ENCODE measurements around the gene SOX10.
"Not testable (repeated sequence)": the region's sequence is repeated elsewhere in the genome, so short reads cannot be mapped to it uniquely, and the experiment has no call there.

The SOX10 gene

GRCh38 chr22:37959231-37959825, 25.0 kb downstream of the SOX10 start:
- no peak for DNase-seq (ENCODE audit: low spot score)

- DNase-seq (ENCODE audit: low spot score): no peak
These were observed 27.1 kb downstream of the SOX10 start for GRCh38 chr22:37957232-37957631.

DNA sequence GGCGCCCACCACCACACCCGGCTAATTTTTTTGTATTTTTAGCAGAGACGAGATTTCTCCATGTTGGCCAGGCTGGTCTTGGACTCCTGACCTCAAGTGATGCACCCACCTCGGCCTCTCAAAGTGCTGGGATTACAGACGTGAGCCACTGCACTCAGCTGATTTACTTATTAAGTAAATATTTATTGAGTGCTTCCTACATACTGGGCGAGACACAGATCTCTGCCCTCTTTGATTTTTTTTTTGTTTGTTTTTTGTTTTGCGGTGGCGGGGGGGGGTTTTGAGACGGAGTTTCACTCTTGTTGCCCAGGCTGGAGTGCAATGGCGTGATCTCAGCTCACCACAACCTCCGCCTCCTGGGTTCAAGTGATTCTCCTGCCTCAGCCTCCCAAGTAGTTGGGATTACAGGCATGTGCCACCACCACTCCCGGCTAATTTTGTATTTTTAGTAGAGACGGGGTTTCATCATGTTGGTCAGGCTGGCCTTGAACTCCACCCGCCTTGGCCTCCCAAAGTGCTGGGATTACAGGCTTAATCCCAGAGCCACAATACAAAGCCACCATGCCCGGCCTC, 28.4 kb downstream of the SOX10 start:
- DNase-seq (ENCODE audit: low spot score): not testable (repeated sequence)

GRCh38 chr22:37954686-37955085, 29.7 kb downstream of the SOX10 start:
- no peak for DNase-seq (ENCODE audit: low spot score)

DNA sequence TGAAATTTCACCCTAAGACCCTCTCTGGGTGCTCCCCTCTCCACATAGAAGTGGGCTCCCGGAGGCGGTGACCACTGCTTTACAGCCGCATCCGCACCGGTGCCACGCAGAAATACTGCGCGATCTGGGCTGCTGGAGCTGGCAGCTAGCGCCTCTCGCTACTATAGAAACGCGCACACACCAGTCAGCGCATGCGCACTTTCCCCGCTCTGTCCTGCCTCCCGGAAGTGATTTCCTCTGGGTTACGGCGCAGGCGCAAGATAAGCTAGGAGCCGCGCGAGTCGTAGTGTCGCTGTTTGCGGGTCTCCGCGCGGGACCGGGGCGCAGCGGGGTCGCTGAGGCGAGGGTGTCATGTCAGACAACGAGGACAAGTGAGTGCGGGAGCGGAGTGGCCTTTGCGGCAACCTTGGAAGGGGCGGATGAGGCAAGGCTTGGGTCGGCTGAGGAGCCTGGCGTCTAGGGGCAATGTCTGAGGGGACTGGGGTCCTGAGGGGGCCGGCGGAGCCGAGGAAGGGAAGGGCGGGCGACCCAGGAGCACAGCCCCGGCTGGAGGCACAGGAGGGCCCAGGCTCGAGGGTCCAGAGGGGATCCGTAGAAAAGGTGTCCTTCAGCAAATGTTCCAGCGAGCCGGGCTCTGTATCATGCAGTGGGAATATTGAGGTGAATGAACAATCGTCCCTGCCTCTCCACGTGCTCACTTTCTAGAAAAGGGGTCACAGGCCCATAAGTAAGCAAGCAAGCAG, 30.7 kb downstream of the SOX10 start, which contains the start of the genes C22orf23 and POLR2F:
Gene C22orf23, minus strand, starts transcription at position 165 of the 743 bp plus-strand sequence. CDS start 452 bp downstream, outside the sequence.
Gene POLR2F, plus strand, starts transcription at position 263 of the 743 bp plus-strand sequence. Its CDS starts 89 bp downstream, at position 352.
- DNase-seq (ENCODE audit: low spot score): peak; percentile 96

DNA sequence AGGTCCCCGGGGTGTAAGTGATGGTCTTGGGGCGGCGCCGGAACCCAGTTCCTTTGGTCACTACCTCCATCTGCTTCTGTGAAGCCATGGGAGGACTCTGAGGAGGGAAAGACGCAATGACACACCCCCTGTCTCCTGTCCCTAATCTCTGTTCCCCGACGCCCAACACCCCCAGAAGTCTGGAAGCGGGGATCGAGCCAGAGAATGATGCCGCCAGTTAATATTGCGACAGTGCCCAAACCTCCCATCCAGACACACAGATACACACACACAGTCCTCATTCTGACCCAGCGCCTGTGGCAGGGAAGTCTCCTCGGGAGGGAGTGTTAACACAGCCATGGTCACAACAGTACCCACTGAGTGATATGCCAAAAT, 31.3 kb downstream of the SOX10 start:
- peak; percentile 43 for DNase-seq (ENCODE audit: low spot score)

- not testable (repeated sequence) for DNase-seq (ENCODE audit: low spot score)
These were observed 31.7 kb downstream of the SOX10 start for GRCh38 chr22:37952629-37953028.

- no peak for DNase-seq (ENCODE audit: low spot score)
These were observed 33.0 kb downstream of the SOX10 start for GRCh38 chr22:37951305-37951704.

DNA sequence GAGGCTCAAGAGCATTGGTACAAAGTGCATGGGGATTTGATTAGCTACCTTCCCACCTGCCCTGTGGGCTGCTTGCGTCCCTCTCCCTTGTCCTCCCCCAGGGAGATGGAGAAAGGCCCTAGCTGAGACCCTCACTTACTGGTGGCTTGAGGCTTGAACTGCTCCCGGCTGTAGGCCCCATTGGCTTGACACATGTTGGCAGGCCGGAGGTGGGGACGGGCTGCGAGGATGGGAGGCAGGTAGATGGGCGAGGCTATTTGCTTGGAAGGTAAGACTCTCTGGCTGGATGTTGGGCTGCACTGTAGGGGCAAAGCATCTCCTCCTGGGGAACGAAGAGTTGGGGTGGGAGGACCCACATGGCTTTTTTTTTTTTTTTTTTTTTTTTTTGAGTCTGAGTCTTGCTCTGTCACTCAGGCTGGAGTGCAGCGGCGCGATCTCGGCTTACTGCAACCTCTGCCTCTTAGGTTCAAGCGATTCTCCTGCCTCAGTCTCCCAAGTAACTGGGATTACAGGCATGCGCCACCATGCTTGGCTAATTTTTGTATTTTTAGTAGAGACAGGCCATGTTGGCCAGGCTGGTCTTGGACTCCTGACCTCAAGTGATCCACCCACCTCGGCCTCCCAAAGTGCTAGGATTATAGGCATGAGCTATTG, 37.1 kb downstream of the SOX10 start:
- DNase-seq (ENCODE audit: low spot score): not testable (repeated sequence)

DNA sequence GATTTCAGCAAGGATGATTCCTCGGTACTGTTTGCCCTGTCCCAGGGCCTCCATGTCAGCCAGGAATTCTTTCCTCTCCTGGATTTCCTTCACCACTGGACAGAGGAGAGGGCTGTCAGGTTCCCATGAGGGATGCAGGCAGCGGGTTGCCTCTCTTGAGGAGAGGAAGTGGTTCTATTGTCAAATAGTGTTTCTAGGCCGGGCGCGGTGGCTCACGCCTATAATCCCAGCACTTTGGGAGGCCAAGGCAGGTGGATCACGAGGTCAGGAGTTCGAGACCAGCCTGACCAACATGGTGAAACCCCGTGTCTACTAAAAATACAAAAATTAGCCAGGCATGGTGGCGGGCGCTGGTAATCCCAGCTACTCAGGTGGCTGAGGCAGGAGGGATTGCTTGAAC, 39.9 kb downstream of the SOX10 start:
- DNase-seq (ENCODE audit: low spot score): not testable (repeated sequence)

- DNase-seq (ENCODE audit: low spot score): no peak
These were observed 40.5 kb downstream of the SOX10 start for GRCh38 chr22:37943825-37944198.

GRCh38 chr22:37943136-37943824, 41.1 kb downstream of the SOX10 start:
- no peak for DNase-seq (ENCODE audit: low spot score)

- no peak for DNase-seq (ENCODE audit: low spot score)
These were observed 42.2 kb downstream of the SOX10 start for GRCh38 chr22:37942133-37942532.

GRCh38 chr22:37940698-37941376, 43.5 kb downstream of the SOX10 start:
- DNase-seq (ENCODE audit: low spot score): no peak

DNA sequence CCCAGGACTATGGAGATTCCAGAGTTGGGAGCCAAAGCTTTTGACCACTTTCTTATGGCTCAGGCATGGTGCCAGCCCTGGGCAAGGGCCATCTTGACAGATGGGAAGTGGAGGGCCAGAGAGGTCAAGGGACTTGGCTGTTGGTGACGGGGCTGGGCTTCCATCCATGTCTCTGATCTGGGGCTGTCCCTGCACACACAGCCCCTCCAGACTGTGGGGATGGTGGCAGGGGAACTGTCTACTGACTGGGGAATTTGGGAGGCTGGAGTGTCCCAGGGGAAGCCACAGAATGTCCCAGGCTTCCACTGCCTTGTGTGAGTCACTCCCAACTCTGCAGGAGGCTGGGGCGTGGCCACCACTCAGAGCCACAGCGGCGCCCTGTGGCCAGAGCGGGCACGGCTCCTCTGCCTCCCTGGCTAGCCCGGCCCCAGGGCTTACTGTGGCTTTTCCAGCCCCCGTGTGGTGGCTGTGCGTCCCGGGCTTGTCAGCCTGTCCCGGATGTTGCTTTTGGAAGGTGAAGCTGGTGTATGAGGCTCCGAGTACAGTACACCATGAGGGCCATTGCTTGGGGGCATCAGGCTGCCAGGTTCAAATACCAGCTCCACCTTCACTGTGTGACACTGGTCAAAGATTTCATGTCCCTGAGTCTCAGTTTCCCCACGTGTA, 50.5 kb downstream of the SOX10 start:
- DNase-seq (ENCODE audit: low spot score): peak; percentile 84

DNA sequence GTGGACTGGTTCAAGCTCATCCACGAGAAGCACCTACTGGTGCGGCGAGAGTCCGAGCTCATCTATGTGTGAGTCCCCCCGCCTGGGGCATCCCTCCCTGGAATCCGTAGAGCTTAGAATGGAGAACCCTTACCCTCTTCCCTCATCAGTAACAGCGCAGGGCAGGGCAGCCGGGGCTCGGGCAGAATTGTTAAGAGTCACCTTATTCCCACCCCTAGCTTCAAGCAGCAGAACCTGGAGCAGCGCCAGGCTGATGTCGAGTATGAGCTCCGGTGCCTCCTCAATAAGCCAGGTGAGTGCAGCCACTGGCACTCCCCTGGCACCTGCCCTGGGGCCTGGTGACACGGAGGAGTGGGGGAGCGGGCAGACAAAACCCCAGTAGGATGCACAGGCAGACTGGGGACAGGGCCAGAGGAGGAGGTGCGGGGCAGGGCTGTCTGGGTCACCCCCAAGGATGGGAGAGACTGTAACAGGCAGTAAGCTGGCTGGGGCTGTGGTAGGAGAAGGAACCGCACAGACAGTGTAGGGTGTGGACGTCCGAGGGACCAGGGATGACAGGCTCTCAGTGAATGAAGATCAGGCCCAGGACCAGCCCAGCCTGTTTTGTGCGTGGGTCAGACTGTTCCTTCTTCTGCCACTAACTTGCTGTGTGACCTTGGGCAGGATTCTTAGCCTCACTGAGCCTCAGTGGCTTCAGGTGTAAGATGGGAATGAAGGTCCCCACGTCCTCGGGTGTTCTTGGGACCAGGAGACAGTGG, 51.4 kb downstream of the SOX10 start:
- DNase-seq (ENCODE audit: low spot score): no peak

DNA sequence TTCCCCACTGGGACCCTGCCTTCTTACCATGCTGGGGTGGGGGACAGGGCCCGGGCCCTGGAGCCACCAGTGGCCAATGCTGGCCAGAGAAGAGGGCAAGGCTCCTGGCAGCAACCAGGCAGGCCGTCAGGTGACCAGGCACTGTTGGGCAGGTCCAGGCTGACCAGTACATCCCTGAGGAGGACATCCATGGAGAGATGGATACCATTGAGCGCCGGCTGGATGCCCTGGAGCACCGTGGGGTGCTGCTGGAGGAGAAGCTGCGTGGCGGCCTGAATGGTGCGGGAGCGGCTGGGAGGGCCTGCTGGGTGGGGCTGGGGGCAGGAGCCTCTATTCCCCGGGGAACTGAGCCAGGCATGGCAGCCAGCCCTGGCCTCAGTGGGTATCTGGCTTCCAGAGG, 52.0 kb downstream of the SOX10 start:
- no peak for DNase-seq (ENCODE audit: low spot score)

DNA sequence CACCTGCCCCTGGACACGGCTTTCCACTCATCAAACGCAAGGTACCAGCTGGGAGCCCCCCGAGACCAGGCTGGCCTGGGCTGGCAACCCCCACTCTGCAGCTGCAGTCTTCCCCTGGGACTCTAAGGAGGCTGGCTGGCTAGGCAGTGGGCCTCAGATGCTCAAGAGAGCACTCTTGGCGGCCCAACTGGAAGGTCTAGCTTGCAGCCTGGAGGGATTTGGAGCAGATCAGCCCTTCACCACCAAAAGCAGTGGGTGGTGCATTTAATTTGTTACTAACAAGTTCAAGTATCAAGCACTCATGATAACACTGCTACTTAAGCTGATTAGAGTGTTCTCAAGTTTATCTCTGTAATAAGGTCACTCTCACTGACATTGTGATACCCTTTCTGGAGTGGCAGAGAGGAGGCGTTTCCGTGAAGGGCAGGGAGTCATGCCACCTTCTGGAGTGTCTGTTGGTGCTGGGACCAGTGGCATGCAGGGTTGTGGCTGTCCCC, 52.4 kb downstream of the SOX10 start:
- no peak for DNase-seq (ENCODE audit: low spot score)

- DNase-seq (ENCODE audit: low spot score): no peak
These were observed 53.4 kb downstream of the SOX10 start for GRCh38 chr22:37930952-37931440.
